Colonic mucosa (tissue), 4 donors: ENCODE measurements around the gene LGALS16. TPM values are rescaled to one million over a fixed set of nuclear protein-coding genes. Genes with fewer than 3 reads are reported as not detected.
A peak's percentile ranks its signal among the peaks of the same experiment; 100 is the strongest.
"Not testable (repeated sequence)": the region's sequence is repeated elsewhere in the genome, so short reads cannot be mapped to it uniquely, and the experiment has no call there.

Source experiments
- DNase-seq: peaks from one replicate; pipeline ENCODE4 v3.0.0-alpha.2; 2020
- H3K27ac ChIP-seq: fragments of 200-600 bp; one replicate; pipeline ENCODE4 v1.8.0; 2021
- H3K27me3 ChIP-seq: fragments of 200-600 bp; one replicate; pipeline ENCODE4 v1.8.0; 2021
- H3K36me3 ChIP-seq: fragments of 200-600 bp; one replicate; pipeline ENCODE4 v1.8.0; 2021
- H3K4me1 ChIP-seq: fragments of 200-600 bp; one replicate; pipeline ENCODE4 v1.8.0; 2021; ENCODE audit warnings: mild to moderate bottlenecking
- H3K4me3 ChIP-seq: fragments of 200-600 bp; one replicate; pipeline ENCODE4 v1.8.0; 2021
- H3K9ac ChIP-seq, 2 donors: one replicate each; pipeline ENCODE4 v1.7.0; 2013; ENCODE audit warnings: control low read depth in 2 of 2, low read depth in 2 of 2, low read length in 2 of 2
- H3K9me3 ChIP-seq: fragments of 200-600 bp; one replicate; pipeline ENCODE4 v1.8.0; 2021
- intact Hi-C: fragments of 100-400 bp; cut with DNase I; formaldehyde crosslinking; loops from one replicate; pipeline ENCODE4 v1.14.1; 2022
- total RNA-seq, 2 donors: library from RNA; stranded (reverse); fragmentation: NEBNext Ultra II Directional in 1 of 2; extraction: Animal tissue kit (Norgen Biotek cat#: 25700) in 1 of 2; gene quantifications; one replicate each; pipeline ENCODE4 v1.2.1, GENCODE V29; 2021
- TF ChIP-seq, protein P1 (sequence below): fragments of 200-600 bp; IDR thresholded peaks from one replicate; pipeline ENCODE4 v1.8.0; 2022; ENCODE audit warnings: antibody characterized with exemption, mild to moderate bottlenecking
- donor health status: healthy.
- donor health status: DM: no; HTN: no; CAD: no.
- donor health status: DM: no; HTN: no; CAD: no.

LGALS16 gene
- total RNA-seq, 2 donors from 2014 or later: not detected

DNA sequence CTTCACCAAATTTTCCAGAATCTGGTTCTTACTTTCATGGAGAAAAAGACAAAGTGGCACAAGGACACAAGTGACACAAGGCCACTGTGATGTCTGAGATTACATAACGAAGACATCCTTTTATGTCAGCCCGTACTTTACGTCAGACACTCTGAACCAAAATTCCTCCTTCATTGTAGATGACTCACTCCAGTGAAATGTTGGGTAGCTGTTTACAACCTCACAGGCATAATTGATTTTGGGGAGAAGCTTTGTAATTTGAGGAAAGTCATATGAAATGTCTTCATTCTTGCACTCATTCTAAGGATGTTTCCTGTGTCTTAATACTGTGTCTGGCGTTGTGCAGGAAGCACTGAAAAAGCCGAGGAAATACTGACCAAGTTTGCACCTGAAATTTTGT is 28.6 kb downstream of the LGALS16 start:
- intact Hi-C loops: no loop called here
- no peaks in the 10 kb centered on the region for H3K27me3 ChIP-seq
- no peaks in the 10 kb centered on the region for H3K9me3 ChIP-seq

GRCh38 chr19:39686739-39687138 is 31.0 kb downstream of the LGALS16 start:
- intact Hi-C loops: no loop called here
- Histone ChIP-seq H3K9me3 (no peaks in the 10 kb centered on the region), H3K9ac (no peak overlapping the region), H3K4me1 (no peaks in the 10 kb centered on the region), H3K27me3 (no peaks in the 10 kb centered on the region), H3K36me3 (no peaks in the 10 kb centered on the region), H3K4me3 (no peak overlapping the region), H3K27ac (no peak overlapping the region)
- TF ChIP-seq, protein P1, sequence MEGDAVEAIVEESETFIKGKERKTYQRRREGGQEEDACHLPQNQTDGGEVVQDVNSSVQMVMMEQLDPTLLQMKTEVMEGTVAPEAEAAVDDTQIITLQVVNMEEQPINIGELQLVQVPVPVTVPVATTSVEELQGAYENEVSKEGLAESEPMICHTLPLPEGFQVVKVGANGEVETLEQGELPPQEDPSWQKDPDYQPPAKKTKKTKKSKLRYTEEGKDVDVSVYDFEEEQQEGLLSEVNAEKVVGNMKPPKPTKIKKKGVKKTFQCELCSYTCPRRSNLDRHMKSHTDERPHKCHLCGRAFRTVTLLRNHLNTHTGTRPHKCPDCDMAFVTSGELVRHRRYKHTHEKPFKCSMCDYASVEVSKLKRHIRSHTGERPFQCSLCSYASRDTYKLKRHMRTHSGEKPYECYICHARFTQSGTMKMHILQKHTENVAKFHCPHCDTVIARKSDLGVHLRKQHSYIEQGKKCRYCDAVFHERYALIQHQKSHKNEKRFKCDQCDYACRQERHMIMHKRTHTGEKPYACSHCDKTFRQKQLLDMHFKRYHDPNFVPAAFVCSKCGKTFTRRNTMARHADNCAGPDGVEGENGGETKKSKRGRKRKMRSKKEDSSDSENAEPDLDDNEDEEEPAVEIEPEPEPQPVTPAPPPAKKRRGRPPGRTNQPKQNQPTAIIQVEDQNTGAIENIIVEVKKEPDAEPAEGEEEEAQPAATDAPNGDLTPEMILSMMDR: no peak
- DNase-seq: no peak

More for the DNA sequence above, 28.6 kb downstream of the LGALS16 start:
- no peak for DNase-seq
- Histone ChIP-seq H3K27ac (no peak overlapping the region), H3K36me3 (no peaks in the 10 kb centered on the region), H3K4me1 (no peaks in the 10 kb centered on the region), H3K4me3 (no peak overlapping the region), H3K9ac (no peak overlapping the region)
- TF ChIP-seq, protein P1: no peak

- H3K27me3 ChIP-seq, H3K9ac ChIP-seq, H3K4me1 ChIP-seq, intact Hi-C loops, H3K27ac ChIP-seq, H3K36me3 ChIP-seq, H3K4me3 ChIP-seq, H3K9me3 ChIP-seq: not testable (repeated sequence)
- DNase-seq: peak; percentile 19
Measured at GRCh38 chr19:39688637-39689036, 32.9 kb downstream of the LGALS16 start.

GRCh38 chr19:39692166-39692565 is 36.5 kb downstream of the LGALS16 start:
- H3K27me3 ChIP-seq: no peaks in the 10 kb centered on the region
- TF ChIP-seq, protein P1: no peak
- H3K27ac ChIP-seq: no peak overlapping the region
- H3K9me3 ChIP-seq: no peaks in the 10 kb centered on the region
- DNase-seq: no peak
- intact Hi-C loops: no loop called here
- no peak overlapping the region for H3K4me3 ChIP-seq
- H3K36me3 ChIP-seq: no peaks in the 10 kb centered on the region
- no peaks in the 10 kb centered on the region for H3K4me1 ChIP-seq
- no peak overlapping the region for H3K9ac ChIP-seq

DNA sequence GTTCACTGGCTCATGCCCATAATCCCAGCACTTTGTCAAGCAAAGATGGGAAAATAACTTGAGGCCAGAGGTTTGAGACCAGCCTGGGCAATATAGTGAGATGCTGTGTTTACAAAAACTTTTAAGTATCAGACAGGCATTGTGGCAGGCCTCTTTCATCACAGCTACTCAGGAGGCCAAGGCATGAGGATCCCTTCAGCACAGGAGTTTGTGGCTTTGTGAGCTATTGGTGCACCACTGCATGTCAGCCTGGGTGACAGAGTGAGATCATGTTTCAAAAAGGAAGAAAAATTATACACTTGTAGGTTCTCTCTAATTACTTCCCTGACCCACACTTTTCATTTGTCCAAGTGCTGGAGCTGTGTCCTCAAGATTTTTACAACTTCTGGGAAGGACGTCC is 37.1 kb downstream of the LGALS16 start:
- Histone ChIP-seq H3K4me3 (no peak overlapping the region), H3K4me1 (no peaks in the 10 kb centered on the region), H3K9ac (no peak overlapping the region), H3K9me3 (no peaks in the 10 kb centered on the region), H3K27me3 (no peaks in the 10 kb centered on the region), H3K36me3 (no peaks in the 10 kb centered on the region), H3K27ac (no peak overlapping the region)
- TF ChIP-seq, protein P1: no peak
- intact Hi-C loops: no loop called here
- DNase-seq: no peak

GRCh38 chr19:39695759-39696158 is 40.0 kb downstream of the LGALS16 start:
- Histone ChIP-seq H3K4me3 (no peak overlapping the region), H3K9me3 (no peaks in the 10 kb centered on the region), H3K4me1 (no peaks in the 10 kb centered on the region), H3K9ac (no peak overlapping the region), H3K27me3 (no peaks in the 10 kb centered on the region), H3K36me3 (no peaks in the 10 kb centered on the region), H3K27ac (no peak overlapping the region)
- TF ChIP-seq, protein P1: no peak
- no peak for DNase-seq
- intact Hi-C loops: no loop called here
